H9 (cell line): ENCODE measurements around the gene DNER. TPM values are rescaled to one million over a fixed set of nuclear protein-coding genes. Genes with fewer than 3 reads are reported as not detected.

Experiments used
- DNase-seq: peaks from one replicate; pipeline ENCODE4 v3.0.0-alpha.2; 2017
- H2AFZ ChIP-seq: one replicate; pipeline ENCODE4 v1.6.1; 2013; ENCODE audit warnings: mild to moderate bottlenecking, low read length, control low read depth, moderate library complexity
- H2AK5ac ChIP-seq: 2 replicates; pipeline ENCODE4 v1.6.1; 2013; ENCODE audit warnings: low read length, control low read depth, mixed read lengths; ENCODE audit not compliant: insufficient read length
- H2BK120ac ChIP-seq: one replicate; pipeline ENCODE4 v1.6.1; 2013; ENCODE audit warnings: low read depth, mild to moderate bottlenecking, low read length, control low read depth, inconsistent platforms; ENCODE audit not compliant: poor library complexity, severe bottlenecking
- H2BK12ac ChIP-seq: 2 replicates; pipeline ENCODE4 v1.6.1; 2013; ENCODE audit warnings: low read length, control low read depth, mixed read lengths, low read depth; ENCODE audit not compliant: insufficient read length
- H2BK15ac ChIP-seq: 2 replicates; pipeline ENCODE4 v1.6.1; 2013; ENCODE audit warnings: low read depth, low read length, control low read depth
- H2BK20ac ChIP-seq: one replicate; pipeline ENCODE4 v1.6.1; 2013; ENCODE audit warnings: low read depth, mild to moderate bottlenecking, low read length, control low read depth, inconsistent platforms; ENCODE audit not compliant: poor library complexity, severe bottlenecking
- H2BK5ac ChIP-seq: 2 replicates; pipeline ENCODE4 v1.6.1; 2013; ENCODE audit warnings: low read length, control low read depth, mixed read lengths; ENCODE audit not compliant: insufficient read length
- H3K14ac ChIP-seq: 2 replicates; pipeline ENCODE4 v1.6.1; 2013; ENCODE audit warnings: low read length, control low read depth; ENCODE audit not compliant: insufficient read depth
- H3K18ac ChIP-seq: 2 replicates; pipeline ENCODE4 v1.6.1; 2013; ENCODE audit warnings: low read depth, mild to moderate bottlenecking, mixed read lengths, low read length, control low read depth; ENCODE audit not compliant: insufficient read length
- H3K23ac ChIP-seq: 2 replicates; pipeline ENCODE4 v1.6.1; 2013; ENCODE audit warnings: low read length, control low read depth, mixed read lengths, low read depth; ENCODE audit not compliant: insufficient read length
- H3K23me2 ChIP-seq: 2 replicates; pipeline ENCODE4 v1.6.1; 2013; ENCODE audit warnings: low read depth, mild to moderate bottlenecking, mixed read lengths, low read length, control low read depth; ENCODE audit not compliant: insufficient read length, poor library complexity, severe bottlenecking
- H3K27ac ChIP-seq: 2 replicates; pipeline ENCODE4 v1.5.1; 2013; ENCODE audit warnings: low read length, control low read depth, mixed read lengths, low read depth; ENCODE audit not compliant: insufficient read length
- H3K27me3 ChIP-seq: 2 replicates; pipeline ENCODE4 v1.6.1; 2013; ENCODE audit warnings: low read length, control low read depth, inconsistent platforms; ENCODE audit not compliant: insufficient read depth
- H3K4ac ChIP-seq: 2 replicates; pipeline ENCODE4 v1.6.1; 2013; ENCODE audit warnings: low read depth, mild to moderate bottlenecking, control low read depth, inconsistent platforms, low read length, moderate library complexity
- H3K4me1 ChIP-seq: 2 replicates; pipeline ENCODE4 v1.6.1; 2013; ENCODE audit warnings: low read length, control low read depth, inconsistent platforms; ENCODE audit not compliant: insufficient read depth
- H3K4me2 ChIP-seq: 2 replicates; pipeline ENCODE4 v1.6.1; 2013; ENCODE audit warnings: low read length, control low read depth, mixed read lengths; ENCODE audit not compliant: insufficient read length, insufficient read depth
- H3K56ac ChIP-seq: 2 replicates; pipeline ENCODE4 v1.6.1; 2013; ENCODE audit warnings: low read depth, mild to moderate bottlenecking, mixed read lengths, low read length, control low read depth; ENCODE audit not compliant: insufficient read length
- H3K79me1 ChIP-seq: 2 replicates; pipeline ENCODE4 v1.6.1; 2013; ENCODE audit warnings: low read depth, mild to moderate bottlenecking, moderate library complexity, low read length, control low read depth, inconsistent platforms; ENCODE audit not compliant: insufficient read depth, poor library complexity, severe bottlenecking
- H3K79me2 ChIP-seq: 2 replicates; pipeline ENCODE4 v1.6.1; 2013; ENCODE audit warnings: low read length, control low read depth, inconsistent platforms; ENCODE audit not compliant: insufficient read depth
- H3K9ac ChIP-seq: 2 replicates; pipeline ENCODE4 v1.6.1; 2013; ENCODE audit warnings: low read length, control low read depth, mixed read lengths; ENCODE audit not compliant: insufficient read length; ENCODE audit errors: extremely low read depth
- H3K9me3 ChIP-seq: one replicate; pipeline ENCODE4 v1.6.1; 2013; ENCODE audit warnings: low read depth, low read length, inconsistent platforms; ENCODE audit not compliant: control insufficient read depth
- H3T11ph ChIP-seq: one replicate; pipeline ENCODE4 v1.6.1; 2013; ENCODE audit warnings: mild to moderate bottlenecking, low read length, control low read depth, inconsistent platforms
- H4K20me1 ChIP-seq: one replicate; pipeline ENCODE4 v1.6.1; 2013; ENCODE audit not compliant: control insufficient read depth, insufficient read length, insufficient read depth
- H4K5ac ChIP-seq: 2 replicates; pipeline ENCODE4 v1.6.1; 2013; ENCODE audit warnings: low read depth, mild to moderate bottlenecking, mixed read lengths, low read length, control low read depth; ENCODE audit not compliant: insufficient read length
- H4K8ac ChIP-seq: replicated peaks from 2 replicates; pipeline ENCODE4 v1.6.1; 2013; ENCODE audit warnings: low read length, control low read depth, mixed read lengths, low read depth; ENCODE audit not compliant: insufficient read length
- H4K91ac ChIP-seq: 2 replicates; pipeline ENCODE4 v1.6.1; 2013; ENCODE audit warnings: low read depth, mild to moderate bottlenecking, moderate library complexity, mixed read lengths, low read length, control low read depth; ENCODE audit not compliant: insufficient read length
- H3K27ac Mint-ChIP-seq, 3 experiments: 2 replicates in 2 of 3; 3 replicates in 1 of 3; pipeline ENCODE4 v1.8.0; 2020 to 2021; ENCODE audit warnings: mixed read lengths in 3 of 3, mild to moderate bottlenecking in 1 of 3, moderate library complexity in 1 of 3
- H3K27me3 Mint-ChIP-seq: 2 replicates; pipeline ENCODE4 v1.8.0; 2021; ENCODE audit warnings: low read depth, mild to moderate bottlenecking, moderate library complexity, mixed read lengths
- H3K36me3 Mint-ChIP-seq, 3 experiments: 2 replicates in 2 of 3; 3 replicates in 1 of 3; pipeline ENCODE4 v1.8.0; 2020 to 2021; ENCODE audit warnings: low read depth in 3 of 3, mixed read lengths in 3 of 3; ENCODE audit not compliant: insufficient read depth in 1 of 3
- H3K4me1 Mint-ChIP-seq, 2 experiments: 2 replicates each; pipeline ENCODE4 v1.8.0; 2020; ENCODE audit warnings: mixed read lengths in 2 of 2
- H3K4me3 Mint-ChIP-seq, 2 experiments: 2 replicates in 1 of 2; 3 replicates in 1 of 2; pipeline ENCODE4 v1.8.0; 2020 to 2021; ENCODE audit warnings: mild to moderate bottlenecking in 2 of 2, mixed read lengths in 2 of 2, moderate library complexity in 1 of 2
- H3K9me3 Mint-ChIP-seq, 2 experiments: 2 replicates in 1 of 2; 3 replicates in 1 of 2; pipeline ENCODE4 v1.8.0; 2020; ENCODE audit warnings: mild to moderate bottlenecking in 2 of 2, mixed read lengths in 2 of 2, moderate library complexity in 1 of 2
- CTCF ChIP-seq: fragments of 200-600 bp; sonication (generic); conservative IDR thresholded peaks from 3 replicates; pipeline ENCODE4 v1.8.0; 2021; ENCODE audit warnings: antibody characterized with exemption, mild to moderate bottlenecking
- WGBS: extraction: QIAGEN DNeasy Blood & Tissue Kit; methylation state at CpG from one replicate; pipeline ENCODE4 v1.1.7; 2013; ENCODE audit warnings: missing lambda C conversion rate, low lambda C conversion rate, mixed read lengths; ENCODE audit not compliant: insufficient read length; ENCODE audit errors: extremely low coverage; 5-methylcytosine and 5-hydroxymethylcytosine counted together
- total RNA-seq: library from RNA; stranded (reverse); gene quantifications from 2 replicates; pipeline ENCODE4 v1.2.1, GENCODE V29; 2021

DNER gene
- total RNA-seq, 1 experiment from 2014 or later = 1.0 TPM

DNA sequence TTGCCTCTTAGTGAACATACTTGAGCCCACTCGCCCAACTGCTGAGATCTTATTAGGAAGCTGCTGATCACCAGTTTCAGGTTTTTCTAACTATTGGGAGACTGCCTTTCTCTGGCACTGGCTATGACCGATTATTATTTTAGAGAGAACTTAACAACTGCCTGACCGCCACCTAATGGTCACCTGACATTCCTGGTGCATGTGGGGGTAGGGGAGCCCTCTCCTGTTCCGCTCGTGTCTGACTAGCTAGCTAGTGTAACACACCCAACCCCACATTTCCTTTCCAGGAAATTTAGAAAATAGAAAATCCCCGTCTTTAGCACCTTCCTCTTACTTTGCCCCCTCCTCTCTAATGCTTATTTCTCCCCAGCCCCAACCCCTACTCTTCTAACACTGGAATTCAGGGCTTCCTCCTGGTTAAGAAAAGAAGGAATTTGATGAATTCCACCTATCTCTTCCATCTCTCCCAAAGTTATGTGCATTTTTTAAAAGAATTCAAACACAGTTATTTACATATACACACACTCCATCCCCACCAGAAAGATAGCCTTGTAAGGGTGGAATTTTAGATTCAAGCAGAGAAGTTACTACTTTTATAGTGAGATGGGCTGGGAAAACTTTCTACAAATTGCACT lies 19.4 kb upstream of the DNER start:
- Histone ChIP-seq H3K4ac (no peak overlapping the region), H3K9ac (no peak overlapping the region), H2BK120ac (peak overlapping the region; percentile 11), H3K14ac (peak overlapping the region; percentile 72; the same call in 1 of the 2 replicates), H2BK12ac (peak overlapping the region; percentile 8), H3K4me2 (no peak overlapping the region), H2AK5ac (no peak overlapping the region), H3K56ac (no peak overlapping the region), H2BK15ac (no peak overlapping the region), H3K4me1 (peaks cover 15% of the 10 kb centered on the region), H3K27ac (peak overlapping the region; percentile 78), H4K20me1 (no peaks in the 10 kb centered on the region), H3K79me2 (no peaks in the 10 kb centered on the region), H2BK20ac (no peak overlapping the region), H3K18ac (peak overlapping the region; percentile 87), H3K27me3 (no peaks in the 10 kb centered on the region), H2AFZ (no peak overlapping the region), H3K23me2 (no peaks in the 10 kb centered on the region), H3K9me3 (no peaks in the 10 kb centered on the region), H3T11ph (no peak overlapping the region), H4K8ac (no peak overlapping the region), H3K79me1 (no peaks in the 10 kb centered on the region), H4K91ac (no peak overlapping the region), H3K23ac (no peak overlapping the region), H4K5ac (no peak overlapping the region), H2BK5ac (peak overlapping the region; percentile 69)
- no peak for DNase-seq
- peaks cover 11 to 20% (median 16%) of the 10 kb centered on the region in 3 experiments for H3K36me3 Mint-ChIP-seq
- H3K9me3 Mint-ChIP-seq = peaks cover 20 to 21% of the 10 kb centered on the region in 2 experiments
- peaks cover 2% of the 10 kb centered on the region; the same call in 1 of the 2 replicates for H3K27me3 Mint-ChIP-seq
- H3K4me1 Mint-ChIP-seq = peaks cover 15 to 25% of the 10 kb centered on the region in 2 experiments
- no peak for TF ChIP-seq CTCF
- WGBS = no CpG with 5 or more reads among the region's 6 CpGs
- H3K27ac Mint-ChIP-seq = peak overlapping the region in 2 of 3 experiments; percentile 81 to 92; a peak in 6 of 7 replicates
- H3K4me3 Mint-ChIP-seq = peak overlapping the region in 1 of 2 experiments; percentile 14; a peak in 1 of 5 replicates
